Cortex of kidney (tissue), 1 donor: ENCODE results near the gene ABAT.

Experiments used
- DNase-seq: peaks from one replicate; lab custom pipeline; 2025; lab: John Stamatoyannopoulos, UW

ABAT gene

DNA sequence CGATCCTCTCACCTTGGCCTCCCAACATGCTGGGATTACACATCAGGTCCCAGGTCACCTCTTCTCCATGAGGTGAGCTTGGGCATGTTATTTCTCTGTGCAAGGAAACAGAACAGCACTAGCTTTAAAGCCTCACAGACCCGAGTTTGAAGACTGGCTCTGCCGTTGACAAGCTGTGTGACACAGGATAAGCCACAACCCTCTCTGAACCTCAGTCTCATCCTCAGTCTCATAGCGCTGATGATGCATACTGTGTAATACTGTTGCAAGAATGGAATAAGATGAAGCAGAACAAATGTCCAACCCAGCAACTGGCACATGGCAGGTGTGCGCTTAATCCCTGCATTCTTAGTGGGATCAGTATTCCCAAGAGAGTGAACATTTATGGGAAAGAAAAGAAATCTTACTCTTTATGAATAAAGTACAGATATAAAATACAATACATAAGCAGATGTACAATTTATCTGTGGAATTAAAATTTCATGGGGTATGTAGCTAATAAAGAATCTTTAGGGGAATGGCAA, 43.5 kb downstream of the ABAT start:
- DNase-seq = no peak

DNA sequence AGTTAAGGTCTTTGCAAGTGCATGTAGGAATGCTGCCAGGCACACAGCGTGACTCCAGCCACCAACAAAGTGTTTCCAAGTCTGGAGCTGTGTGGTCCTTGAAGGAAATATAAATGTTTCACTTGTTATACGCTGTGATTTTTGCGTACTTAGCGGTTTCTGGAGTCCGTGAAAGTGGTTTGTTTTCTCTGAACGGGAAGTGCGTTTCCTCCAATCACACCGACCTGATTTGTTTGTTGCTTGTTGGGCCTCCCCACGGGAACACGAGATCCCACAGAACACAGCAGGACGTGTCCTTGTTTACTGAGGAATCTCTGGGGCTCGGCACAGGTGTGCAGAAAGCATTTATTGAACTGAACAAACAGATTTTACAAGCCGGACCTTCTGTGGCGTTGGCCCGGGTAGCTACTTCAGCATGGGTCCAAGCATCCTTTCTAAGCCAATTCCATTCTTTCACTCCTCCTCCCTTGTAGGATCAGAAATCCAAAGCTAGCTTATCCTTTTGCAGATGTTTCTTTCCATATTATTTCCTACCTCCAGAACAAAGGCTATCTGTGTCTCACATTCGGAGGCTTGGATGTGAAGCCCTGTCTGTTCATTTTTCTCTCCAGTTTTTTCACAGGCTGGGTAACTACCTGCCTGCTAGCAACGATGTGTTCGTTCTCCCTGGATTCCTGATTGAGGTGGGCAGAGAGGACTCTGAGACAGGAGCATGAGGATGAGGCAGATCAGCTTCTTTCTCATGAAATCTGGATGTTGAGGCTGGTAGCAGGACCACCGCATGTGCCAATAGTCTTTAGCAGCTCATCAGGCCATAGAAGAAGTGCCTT, 44.6 kb downstream of the ABAT start:
- DNase-seq = no peak

GRCh38 chr16:8720080-8720966, 45.9 kb downstream of the ABAT start:
- DNase-seq = no peak

DNA sequence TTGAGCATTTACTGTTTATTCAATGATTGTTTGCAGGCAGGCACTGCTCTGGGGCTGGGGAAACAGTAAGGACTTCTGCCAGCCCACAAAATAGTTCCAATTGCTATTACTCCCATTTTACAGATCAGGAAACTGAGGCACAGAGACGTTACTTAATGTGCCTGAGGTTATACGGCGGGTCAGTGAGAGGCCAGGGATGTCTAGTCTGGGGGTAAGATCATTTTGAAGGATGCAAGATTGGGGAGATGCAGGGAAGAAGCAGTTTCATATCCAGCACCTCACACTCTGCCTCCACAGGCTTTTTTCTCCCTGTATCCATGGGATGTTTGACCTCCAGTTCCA, 46.5 kb downstream of the ABAT start:
- DNase-seq = no peak

DNA sequence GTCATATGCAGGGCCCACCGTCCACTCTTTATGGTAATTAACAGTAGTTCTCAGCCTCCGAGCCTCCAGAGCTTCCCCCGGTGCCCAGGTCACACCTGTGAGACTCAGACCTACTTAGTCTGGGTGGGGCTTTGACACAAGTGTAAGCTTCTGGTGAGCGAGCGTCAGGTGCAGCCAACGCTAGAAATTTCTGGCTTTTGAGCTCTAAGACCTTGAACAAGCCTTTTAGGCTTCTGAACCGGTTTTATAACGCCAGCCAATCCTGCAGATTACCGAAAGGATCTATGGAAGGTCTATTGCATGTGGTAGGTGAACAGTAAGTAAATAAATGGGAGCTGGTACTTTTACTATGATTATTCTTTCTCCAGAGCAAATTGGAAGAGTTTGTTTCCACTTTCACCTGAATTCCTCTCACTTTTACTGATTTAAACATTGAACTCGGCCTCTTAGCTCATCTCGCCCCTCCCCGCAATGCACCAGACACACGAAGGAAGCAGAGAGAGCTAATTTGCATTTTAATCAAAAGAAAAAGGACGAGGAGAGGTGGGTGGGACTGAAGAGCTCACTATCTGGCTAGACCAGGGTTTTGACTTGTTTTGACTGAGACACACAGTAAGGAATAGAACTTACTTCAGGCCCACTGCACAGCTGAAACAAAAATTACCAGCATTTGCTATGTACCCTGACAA, 47.1 kb downstream of the ABAT start:
- no peak for DNase-seq

- DNase-seq = no peak
These were observed 47.6 kb downstream of the ABAT start for GRCh38 chr16:8722025-8722348.

DNA sequence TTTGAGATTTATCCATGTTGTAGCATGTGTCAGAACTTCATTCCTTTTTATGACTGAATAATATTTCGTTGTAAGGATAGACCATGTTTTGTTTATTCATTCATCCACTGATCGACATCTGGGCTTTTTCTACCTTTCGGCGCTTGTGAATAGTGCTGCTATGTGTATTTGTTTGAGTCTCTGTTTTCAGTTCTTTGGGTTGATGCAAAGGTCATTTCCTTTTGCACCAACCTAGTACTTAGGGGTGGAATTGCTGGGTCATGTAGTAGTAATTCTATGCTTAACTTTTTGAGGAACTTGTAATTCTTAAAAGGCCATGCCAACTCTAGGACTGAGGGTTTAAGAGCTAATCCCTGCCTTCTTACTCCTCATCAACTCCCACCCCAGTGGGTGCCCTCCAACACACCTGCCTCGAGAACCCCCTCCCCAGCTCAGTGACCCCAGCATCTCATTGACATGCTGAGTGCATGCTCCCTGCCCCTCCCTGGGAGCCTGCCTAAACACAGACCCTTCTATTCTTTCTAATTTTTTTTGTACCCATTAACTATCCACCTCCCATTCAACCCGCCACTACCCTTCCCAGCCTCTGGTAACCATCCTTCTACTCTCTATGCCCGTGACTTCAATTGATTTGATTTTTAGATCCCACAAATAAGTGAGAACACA, 51.2 kb downstream of the ABAT start:
- no peak for DNase-seq

DNA sequence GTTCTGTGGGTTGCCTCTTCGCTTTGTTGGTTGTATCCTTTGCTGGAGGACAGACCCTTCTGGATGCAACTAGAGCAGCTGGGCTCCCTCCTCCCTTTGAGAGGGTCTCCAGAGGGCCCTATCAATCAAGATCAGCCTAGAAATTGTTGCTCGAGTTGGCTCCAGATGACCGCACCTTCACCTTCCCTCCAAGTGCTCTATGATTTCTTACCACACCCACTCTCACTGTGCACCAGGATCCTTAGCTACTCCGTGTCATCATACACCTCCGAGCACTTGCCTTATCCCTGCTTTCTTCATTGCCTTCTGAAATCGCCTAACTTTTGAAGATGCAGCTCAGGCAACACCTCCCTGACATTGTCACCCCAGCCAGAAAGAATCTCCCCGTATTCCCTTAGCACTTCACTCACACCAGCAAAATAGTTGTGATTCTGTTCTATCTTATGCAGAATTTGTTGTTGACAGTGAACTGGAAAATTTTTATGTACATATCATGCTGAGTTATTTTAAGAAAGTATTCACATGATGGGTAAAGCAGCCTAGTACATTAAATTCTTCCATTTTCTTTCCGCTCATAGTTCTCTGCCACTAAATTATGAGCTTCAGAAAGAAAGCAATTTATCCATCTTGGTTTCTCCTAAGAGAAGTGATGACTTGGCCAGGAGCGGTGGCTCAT, 52.9 kb downstream of the ABAT start:
- DNase-seq = no peak

DNA sequence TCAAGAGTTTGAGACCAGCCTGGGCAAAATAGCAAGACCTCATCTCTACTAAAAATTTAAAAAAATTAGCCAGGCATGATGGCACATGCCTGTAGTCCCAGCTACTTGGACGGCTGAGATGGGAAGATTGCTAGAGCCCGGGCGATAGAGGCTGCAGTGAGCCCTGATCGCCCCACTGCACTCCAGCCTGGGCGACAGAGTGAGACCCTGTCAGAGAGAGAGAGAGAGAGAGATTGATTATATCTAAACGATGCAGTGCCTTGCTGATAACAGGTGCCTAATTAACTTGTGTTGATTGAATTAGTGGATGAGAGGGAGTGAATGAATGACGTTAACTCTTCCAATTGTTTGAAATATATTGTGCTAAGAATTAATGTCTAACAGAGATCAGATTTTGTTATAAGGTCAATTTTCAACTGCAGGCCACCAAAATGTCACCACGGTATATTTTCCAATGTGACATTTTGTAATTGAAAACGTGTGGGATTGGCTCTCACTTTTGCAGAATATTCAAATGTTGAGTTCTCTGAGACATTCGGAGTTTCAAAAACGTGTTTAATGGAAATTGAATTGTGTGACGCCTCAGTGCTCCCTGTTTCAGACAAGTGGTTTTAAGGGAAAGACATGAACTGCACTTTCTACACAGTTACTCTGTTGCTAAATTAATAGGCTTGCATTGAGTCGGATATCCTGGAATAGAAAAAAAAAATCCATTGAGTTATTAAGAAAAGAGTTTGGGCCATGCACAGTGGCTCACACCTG, 53.6 kb downstream of the ABAT start:
- DNase-seq = no peak

GRCh38 chr16:8729779-8730334, 55.4 kb downstream of the ABAT start:
- DNase-seq = no peak

DNA sequence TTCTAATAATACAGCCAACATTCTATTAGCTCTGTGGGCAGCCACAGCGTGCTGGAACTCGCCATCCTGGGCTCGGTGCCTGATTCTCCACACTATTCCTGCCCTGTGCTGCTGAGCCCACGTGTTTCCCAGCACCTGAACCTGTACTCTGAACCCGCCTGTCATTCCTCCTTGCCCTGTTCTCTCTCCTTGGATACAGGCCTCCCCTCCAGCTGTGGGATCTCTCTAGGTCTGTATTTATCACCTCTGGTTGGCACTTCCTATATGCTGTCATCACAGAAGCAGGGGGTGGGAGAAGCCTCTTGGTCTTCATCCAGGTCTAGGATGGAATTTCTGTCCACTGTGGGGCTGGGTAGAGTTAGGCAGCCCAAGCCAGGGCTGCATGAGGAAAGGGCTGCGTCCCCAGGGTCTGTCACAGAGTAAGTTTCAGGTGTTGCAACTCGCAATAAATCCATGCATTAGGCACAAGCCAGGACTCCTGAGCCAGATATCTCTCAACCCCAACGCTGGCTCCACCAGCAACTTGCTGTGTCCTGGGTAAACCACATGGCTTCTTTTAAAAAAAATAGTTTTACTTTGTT, 56.0 kb downstream of the ABAT start:
- no peak for DNase-seq

GRCh38 chr16:8733849-8734540, 59.6 kb downstream of the ABAT start:
- DNase-seq = no peak

- DNase-seq = no peak
These were observed 61.2 kb downstream of the ABAT start for GRCh38 chr16:8735574-8735973.

DNA sequence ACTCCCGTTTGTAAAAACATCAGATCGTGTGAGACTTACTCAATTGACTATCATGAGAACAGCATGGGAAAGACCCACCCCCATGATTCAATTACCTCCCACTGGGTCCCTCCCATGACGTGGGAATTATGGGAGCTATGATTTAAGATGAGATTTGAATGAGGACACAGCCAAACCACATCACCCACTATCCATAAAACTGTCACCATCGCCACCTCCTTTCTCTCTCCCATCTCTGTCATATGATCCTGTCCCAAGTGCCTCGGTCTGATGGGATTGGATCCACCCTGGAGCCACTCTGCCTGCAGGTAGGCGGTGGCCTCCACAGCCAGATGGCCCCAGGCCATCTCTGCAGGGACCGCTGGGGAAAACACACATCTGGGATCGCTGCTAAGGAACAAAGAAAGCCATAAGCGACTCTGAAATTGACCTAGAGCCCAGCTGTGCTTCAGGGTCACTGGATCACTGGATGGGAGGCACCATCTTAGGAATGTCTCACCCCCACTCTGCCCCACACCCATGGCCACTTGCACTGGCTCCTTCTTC, 61.8 kb downstream of the ABAT start:
- no peak for DNase-seq

DNA sequence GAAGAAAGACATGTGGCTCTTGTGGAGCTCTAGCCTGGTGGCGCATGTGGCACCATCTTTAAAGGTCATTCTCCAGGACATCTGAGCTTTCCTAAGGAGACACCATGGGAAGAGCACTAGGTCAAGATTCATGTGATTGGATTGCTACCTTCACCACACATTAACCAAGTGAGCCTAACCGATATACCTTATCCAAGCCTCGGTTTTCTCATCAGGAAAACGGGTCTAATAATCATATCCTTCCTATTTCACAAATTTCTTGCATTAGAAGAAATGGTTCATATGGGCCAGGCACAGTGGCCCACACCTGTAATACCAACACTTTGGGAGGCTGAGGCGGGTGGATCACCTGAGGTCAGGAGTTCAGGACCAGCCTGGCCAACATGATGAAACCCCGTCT, 64.7 kb downstream of the ABAT start:
- DNase-seq = no peak

DNA sequence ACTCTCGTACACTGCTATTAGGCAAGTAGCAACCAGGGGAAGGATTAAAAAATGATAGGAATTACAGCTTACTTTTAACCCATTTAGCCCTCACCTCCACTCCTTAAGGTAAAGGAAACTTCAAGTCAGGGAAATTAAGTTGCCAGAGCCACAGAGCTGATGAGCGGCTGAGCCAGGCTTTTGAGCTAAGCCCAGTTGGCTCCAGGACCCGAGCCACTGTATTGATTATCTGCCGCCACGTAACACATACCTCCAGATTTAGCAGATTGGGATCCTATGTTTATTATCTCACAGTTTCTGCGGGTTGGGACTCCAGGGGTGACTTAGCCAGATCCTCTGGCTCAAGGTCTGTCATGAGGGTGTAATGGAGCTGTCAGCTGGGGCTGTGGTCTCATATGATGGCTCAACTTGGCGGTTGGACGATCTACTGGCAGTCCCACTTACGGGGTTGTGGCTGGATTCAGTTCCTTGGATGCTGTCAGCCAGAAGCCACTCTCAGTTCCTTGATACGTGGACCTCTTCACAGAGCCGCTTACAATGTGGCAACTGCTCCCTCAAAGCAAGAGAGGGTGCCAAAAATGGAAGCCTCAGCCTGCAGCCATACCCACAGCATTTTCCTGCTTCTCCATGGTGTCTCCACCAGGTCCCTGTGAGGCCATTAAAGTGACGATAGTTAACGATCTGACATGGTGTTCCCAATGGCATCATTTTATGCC, 65.7 kb downstream of the ABAT start:
- DNase-seq = no peak

GRCh38 chr16:8740775-8741355, 66.4 kb downstream of the ABAT start:
- no peak for DNase-seq

GRCh38 chr16:8741636-8742035, 67.2 kb downstream of the ABAT start:
- no peak for DNase-seq
